NCI-H524 (cell line): ENCODE data around the gene HHATL.

Experiments
- DNase-seq, 2 experiments: peaks; one replicate each; lab custom pipeline; 2025; lab: John Stamatoyannopoulos, UW

Gene HHATL

GRCh38 chr3:42697289-42698051 lies 5.1 kb downstream of the HHATL start:
- no peak for DNase-seq

- DNase-seq, result no peak
Measured at GRCh38 chr3:42696356-42697288, 6.0 kb downstream of the HHATL start.

- no peak for DNase-seq
Measured at GRCh38 chr3:42694366-42694765, 8.2 kb downstream of the HHATL start.

- no peak for DNase-seq
Measured at GRCh38 chr3:42693530-42693930, 9.1 kb downstream of the HHATL start.

GRCh38 chr3:42692667-42693529 lies 9.7 kb downstream of the HHATL start:
- no peak for DNase-seq

GRCh38 chr3:42691816-42692666 lies 10.6 kb downstream of the HHATL start:
- no peak for DNase-seq

- no peak for DNase-seq
Measured at GRCh38 chr3:42690766-42691680, 11.6 kb downstream of the HHATL start.

GRCh38 chr3:42690191-42690590 lies 12.4 kb downstream of the HHATL start:
- DNase-seq, result no peak

GRCh38 chr3:42689421-42690014 lies 13.1 kb downstream of the HHATL start:
- DNase-seq, result no peak

GRCh38 chr3:42688487-42689420 lies 13.8 kb downstream of the HHATL start:
- no peak for DNase-seq

- no peak for DNase-seq
Measured at GRCh38 chr3:42688016-42688415, 14.6 kb downstream of the HHATL start.

GRCh38 chr3:42686832-42687650 lies 15.6 kb downstream of the HHATL start:
- DNase-seq, result no peak

- DNase-seq, result no peak
Measured at GRCh38 chr3:42685891-42686820, 16.4 kb downstream of the HHATL start.

GRCh38 chr3:42685363-42685881 lies 17.2 kb downstream of the HHATL start, which contains the start of gene KLHL40:
Gene KLHL40, plus strand, starts transcription at chr3:42685537. Its CDS starts 82 bp downstream, at chr3:42685619.
- DNase-seq, result peak in 1 of 2 experiments; percentile 4

GRCh38 chr3:42684632-42685362 lies 17.8 kb downstream of the HHATL start:
- no peak for DNase-seq
